Suprapubic skin (tissue), 4 donors: ENCODE data around the gene RRP1.

Experiments used
- CTCF ChIP-seq, 2 donors: fragments of 200-600 bp in 1 of 2; fragments of 450-650 bp in 1 of 2; sonication (generic) in 1 of 2; IDR thresholded peaks; one replicate each; pipeline ENCODE4 v1.5.1; 2016 to 2019; ENCODE audit warnings: antibody characterized with exemption in 2 of 2, mild to moderate bottlenecking in 1 of 2, moderate library complexity in 1 of 2
- EP300 ChIP-seq: sonication (generic); formaldehyde crosslinking; IDR thresholded peaks from one replicate; pipeline ENCODE4 v1.6.1; 2017; ENCODE audit warnings: antibody characterized with exemption
- POLR2AphosphoS5 ChIP-seq, 3 donors: sonication (generic); formaldehyde crosslinking; IDR thresholded peaks; one replicate each; pipeline ENCODE4 v1.6.1; 2017; ENCODE audit warnings: antibody characterized with exemption in 3 of 3

GRCh38 chr21:43749651-43750262 is 39.6 kb upstream of the RRP1 start:
- TF ChIP-seq POLR2AphosphoS5 (IDR thresholded peaks at IDR 0.05) (no peak), CTCF (IDR thresholded peaks at IDR 0.05) (no peak), EP300 (no peak)
